ELF-1 (cell line): ENCODE measurements around the gene RASA3.
"Not testable (repeated sequence)": the region's sequence is repeated elsewhere in the genome, so short reads cannot be mapped to it uniquely, and the experiment has no call there.

ENCODE experiments used
- DNase-seq: peaks from one replicate; pipeline ENCODE4 v3.0.0-alpha.2; 2016; ENCODE audit warnings: low read depth, low spot score

RASA3 gene

DNA sequence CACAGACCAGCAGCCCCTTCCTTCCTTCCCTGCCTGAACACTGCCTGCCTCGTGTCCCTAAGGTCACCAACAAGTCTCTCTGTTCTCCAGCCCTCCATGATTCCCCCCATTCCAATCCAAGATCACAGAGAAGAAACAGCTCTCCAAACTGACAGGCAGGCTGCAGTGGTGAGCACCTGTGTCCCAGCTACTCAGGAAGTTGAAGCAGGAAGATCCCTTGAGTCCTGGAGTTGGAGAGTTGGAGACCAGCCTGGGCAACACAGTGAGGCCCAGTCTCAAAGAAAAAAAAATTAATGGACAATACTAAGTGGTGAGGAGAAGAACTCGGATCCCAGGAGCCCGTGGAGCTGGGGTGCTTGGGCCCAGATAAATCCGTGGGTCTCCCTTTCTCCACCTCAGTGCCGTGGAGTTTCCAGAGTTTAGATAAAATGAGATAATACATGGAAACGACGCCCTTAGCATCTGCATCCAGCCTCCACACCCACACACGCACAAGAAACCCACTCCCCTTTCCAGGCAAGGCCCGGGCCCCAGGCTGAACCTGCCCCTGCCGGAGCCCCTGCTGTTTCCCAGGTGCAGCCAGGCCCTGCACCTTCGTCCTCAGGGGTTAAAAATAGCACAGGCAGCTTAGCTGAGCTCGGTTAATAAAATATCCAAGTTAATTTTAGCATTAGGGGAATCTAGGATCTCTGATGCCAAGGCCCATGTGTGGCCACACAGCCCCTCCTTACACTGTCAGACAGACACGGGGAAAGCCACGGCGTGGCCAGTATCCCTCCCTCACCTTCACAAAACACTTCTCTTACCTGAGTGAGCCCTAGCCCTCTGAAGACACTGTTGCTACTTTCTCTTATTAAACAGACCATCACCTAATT lies 4.7 kb downstream of the RASA3 start:
- no peak for DNase-seq

DNA sequence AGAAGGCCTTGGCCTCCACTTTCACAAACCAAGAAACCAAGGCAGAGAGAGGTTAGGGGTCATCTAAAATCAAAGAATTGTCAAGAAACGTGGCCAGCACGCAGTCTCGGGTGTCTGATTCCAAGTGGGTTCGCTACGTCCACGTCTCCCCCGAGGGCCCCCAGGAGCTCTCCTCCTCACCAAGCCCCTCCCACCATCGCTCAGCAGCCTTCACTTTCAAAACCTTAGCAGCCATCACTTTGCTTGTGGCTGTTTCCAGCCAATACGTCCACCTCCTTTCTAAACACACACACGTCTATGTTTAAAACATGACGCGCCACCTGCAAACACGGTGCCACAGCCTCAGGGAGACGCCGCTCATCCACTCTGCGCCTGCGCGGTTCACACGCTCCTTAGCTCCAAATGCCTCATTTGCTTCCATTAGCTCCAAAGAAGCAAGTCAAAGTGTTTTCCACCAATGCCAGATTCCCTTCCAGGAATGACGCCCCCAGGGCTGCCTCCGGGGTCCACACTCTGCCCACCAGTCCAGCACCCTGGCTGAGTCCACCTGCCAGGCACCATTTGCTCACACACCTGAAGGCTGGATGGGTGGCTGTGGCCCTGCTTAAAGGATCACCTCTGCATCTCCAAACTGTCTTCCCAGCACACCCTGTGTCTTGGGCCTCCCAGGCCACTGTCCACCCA lies 5.5 kb downstream of the RASA3 start:
- no peak for DNase-seq

DNA sequence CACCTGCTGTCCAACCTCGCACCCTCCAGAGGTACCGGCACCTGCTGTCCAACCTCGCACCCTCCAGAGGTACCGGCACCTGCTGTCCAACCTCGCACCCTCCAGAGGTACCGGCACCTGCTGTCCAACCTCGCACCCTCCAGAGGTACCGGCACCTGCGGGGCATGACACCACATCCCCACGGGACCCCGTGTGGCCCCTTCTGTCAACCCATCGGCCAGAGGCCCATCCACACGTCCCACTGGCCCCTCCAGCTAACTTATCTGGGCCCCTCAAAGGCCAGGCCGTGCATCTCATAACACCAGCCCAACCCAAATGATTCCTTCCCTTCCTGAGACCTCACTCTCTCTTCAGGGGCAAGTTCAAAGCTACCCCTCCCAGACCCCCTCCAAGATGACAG lies 6.3 kb downstream of the RASA3 start:
- DNase-seq, result not testable (repeated sequence)

DNA sequence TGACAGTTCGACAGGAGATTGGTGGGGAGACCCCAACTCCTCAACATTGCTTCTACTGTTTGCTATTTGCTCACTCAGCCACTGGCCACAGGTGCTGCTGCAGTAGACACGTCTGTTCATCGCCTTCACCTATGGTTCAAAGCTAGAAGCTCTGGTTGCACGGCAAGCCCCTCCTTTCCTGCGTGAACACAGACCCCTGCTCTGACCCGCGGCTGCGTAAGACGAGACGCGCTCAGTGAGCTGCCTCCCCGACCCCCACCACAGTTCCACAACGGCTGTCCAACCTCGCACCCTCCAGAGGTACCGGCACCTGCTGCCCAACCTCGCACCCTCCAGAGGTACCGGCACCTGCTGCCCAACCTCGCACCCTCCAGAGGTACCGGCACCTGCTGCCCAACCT lies 6.8 kb downstream of the RASA3 start:
- DNase-seq, result no peak

DNA sequence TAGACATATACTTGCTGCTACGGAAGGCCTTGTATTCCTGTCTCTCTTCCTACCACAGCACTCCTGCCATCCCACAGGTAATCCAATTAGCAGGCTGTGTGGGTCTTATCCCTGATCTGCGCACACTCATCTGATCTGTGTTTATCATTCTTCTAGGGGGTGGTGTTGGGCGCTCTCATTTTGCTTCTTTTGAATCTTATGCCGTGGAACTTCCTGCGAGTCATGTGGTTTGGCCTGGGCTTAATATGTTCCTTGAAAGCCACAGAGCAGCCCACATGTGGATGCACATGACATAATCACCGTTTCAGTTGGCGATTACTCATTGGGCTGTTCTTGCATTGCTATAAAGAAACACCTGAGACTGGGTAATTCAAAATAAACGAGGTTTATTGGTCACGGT lies 7.5 kb downstream of the RASA3 start:
- DNase-seq, result no peak

DNA sequence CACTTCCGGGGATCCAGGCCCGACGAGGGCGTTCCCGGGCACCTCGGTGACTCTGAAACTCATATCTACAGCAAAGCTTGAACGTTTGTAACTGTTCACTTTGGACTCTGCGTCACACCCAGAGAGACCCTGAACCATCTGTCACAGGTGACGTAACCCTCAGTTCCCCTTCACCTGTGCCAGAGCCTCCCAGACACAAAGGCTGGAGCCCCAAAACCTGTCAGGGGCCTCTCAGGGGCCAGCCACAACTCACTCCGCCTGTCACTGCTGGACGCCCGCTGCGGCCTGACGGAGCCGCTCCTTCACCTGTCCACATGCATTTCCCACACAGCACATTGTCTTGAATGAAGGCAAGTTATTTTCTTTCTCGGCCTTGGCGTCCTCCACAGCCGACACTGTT lies 8.0 kb downstream of the RASA3 start:
- DNase-seq, result no peak

DNA sequence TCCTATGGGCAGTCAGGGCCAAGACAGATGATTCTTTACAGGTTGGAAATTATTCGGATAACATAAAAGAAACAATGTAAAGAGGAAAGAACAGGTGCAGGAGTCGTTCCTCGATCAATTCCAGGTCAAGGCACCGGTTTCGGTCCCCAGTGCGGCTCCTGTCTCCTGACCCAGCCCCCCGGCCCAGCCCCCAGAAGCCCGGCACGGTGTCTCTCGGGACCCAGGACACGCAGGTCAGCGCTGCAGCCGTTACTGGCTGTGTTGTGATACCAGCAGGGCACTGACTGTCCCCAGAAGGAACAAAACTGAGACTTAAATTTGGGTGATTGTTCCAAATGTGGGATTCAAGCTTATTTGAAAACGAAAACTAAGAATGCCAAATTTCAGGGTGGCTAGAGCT lies 8.5 kb downstream of the RASA3 start:
- no peak for DNase-seq

DNA sequence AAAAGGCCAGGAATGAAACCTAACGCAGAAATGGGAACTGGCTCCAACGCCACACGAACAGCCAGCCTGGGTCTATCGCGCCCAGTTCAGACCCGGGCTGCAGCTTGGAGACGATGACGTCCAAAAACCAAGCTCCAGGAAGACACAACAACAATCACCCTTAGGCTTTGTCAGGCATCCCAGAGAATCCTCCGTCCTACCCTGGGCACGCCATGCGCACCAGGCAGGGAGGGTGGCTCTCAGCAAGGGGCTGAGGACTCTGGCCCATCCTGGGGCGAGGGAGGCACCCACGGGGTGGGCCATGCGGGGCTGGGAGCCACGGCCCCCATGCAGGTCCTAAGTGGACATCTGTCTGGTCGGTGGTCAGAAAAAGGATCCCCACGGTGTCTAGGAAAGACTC lies 9.0 kb downstream of the RASA3 start:
- DNase-seq, result no peak

DNA sequence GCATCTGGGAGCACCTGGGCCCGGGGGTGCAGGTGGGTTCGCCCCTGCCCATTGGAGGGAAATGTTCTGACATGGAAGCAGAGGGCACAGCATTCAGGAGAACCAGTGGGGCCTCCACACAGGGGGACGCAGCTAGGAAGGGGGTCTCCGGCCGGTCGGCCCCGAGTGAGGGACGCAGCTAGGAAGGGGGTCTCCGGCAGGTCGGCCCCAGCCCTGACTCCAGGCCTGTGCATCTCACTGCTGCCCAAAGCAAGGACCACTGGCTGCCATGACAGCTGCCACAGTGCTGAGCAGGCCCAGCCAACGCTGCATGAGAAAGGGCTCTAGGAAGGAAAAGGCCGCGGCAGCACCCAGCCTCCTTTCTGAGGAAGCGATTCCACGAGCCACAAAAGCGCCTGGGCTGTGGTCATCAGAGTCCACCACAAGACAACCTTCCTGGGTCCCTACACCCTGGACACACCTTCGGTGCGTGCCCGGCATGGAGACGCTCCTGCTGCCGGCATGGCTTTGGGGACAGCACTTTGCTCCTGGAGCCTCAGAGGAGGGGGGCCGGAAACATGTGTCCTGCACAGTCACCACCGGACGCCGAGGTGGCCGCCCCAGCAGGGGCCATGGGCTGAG lies 9.7 kb downstream of the RASA3 start:
- DNase-seq, result no peak

DNA sequence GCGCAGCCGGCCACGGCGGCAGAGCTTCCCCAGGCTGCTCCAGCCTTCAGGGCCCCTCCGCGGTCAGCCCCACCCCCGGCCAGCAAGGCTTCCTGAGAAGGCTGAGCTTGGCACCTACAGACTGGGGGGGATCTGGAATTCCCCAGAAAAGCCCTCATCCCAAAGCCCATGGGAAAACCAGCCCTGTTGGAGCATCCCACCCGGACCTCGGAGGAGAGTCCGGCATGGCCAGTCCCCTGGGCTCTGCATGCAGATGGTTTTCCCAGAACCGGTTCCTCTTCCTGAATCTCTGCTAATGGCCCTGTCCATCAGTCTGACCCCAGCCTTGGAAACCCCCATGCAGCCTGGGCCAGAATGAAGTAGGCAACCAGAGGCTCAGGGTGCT lies 10.3 kb downstream of the RASA3 start:
- no peak for DNase-seq

DNA sequence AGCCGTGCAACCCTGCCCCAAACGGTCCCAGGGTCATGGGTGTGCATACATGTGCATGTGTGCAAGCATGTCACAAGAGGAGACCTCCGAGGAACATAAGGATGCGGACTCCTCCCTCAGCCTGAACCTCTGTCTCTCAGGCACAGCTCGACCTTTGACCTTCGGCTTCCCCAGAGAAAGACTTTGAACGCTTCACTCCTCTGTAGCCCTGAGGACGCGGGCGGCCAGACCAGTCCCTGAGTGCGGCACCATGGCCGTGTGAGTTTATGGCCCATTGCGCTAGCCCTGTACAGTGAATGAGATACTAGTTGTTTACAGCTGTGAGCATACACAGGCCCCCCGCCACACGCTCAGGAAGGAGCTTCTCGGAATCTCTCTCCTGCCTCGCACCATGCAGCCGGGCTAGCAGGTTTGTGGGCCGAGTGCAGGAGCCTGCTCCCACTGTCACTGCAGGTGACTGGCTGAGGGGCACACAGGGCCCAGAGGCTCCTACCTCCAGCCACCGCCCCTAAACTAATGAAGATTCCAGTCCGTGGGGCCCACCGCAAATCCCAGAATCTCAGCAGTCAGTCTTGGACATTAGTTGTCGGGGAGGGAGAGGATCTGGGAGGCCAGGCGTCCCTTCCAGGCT lies 10.8 kb downstream of the RASA3 start:
- peak; percentile 75 for DNase-seq

DNA sequence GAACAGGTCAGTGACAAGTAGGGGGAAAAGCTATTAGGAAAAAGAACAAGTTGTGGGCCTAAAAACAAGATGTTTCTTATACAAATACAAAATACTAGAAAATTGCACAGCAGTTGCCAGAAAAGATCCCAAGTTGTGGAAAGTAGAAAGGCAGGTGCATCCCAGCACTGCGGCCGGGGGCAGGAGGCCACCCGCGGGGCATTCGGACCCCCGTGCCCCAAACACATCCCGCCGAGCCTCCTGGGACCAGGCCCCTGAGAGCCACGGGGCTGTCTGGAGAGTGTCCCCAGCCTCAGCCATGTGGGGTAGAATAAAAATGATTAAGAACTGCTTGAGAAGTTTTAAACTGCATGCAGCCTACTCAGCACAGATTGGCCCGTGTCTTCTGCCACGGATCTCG lies 11.4 kb downstream of the RASA3 start:
- DNase-seq, result no peak

DNA sequence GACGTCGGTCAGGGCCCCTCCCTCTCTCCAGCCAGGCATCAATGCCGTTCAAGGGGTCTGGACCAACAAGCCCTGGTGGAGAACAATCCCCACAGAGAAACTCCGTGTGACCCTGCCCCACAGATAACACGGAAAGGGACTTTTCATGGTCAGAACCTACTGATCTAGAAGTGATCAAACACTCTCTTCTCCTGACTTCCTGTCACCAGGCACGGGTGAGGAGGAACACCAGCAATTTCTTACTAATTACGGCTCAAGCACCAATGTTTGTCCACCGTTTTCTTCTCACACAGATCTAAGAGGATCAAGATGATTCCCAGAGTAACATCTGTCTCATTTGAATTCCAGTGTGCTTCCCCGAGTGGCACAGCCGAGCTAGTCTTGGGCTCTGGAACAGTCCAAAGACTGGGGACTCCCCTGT lies 11.8 kb downstream of the RASA3 start:
- peak; percentile 39 for DNase-seq

DNA sequence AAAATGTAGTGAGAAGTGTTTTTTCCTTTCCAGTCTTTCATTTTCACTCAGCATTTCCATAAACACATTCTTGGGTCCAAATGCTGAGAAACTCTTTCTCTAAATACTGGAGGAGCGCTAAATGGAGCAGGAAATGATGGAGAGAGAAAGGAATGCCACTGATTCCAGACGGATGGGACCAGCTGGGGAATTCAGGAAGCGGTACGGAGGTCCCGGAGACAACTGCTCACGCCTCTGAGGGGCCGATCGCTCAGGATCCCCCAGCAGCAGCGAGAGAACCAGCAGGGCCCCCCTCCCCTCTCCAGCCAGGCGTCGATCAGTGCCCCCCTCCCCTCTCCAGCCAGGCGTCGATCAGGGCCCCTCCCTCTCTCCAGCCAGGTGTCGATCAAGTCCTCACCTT lies 13.2 kb downstream of the RASA3 start:
- peak; percentile 80 for DNase-seq

DNA sequence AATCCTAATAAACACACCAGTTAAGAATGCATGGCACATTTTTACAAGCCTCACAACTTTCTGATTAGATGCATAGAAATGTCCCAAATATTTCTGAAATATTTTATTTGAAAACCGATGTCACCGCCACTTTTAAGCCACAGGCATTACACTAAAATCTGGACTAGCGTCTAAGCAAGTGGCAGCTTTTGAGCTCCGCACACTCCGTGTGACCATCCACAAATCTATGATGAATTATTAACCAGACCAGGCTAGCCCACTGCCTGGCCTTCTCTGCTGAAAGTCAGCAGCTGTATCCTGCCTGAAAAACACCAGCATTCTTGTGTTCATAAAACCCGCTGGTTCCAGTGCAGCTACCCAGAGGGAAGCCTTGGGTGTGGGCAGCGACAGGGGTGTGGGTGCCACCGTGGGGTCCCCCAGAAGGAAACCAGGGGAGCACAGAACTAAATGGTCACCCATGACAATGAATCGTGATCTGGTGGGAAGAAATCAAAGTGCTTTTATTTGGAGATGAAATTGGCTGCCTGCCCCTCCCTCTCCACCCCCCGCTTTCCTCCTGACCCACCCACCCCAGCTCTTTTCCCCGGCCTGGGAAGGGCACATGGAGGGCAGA lies 13.8 kb downstream of the RASA3 start:
- no peak for DNase-seq

DNA sequence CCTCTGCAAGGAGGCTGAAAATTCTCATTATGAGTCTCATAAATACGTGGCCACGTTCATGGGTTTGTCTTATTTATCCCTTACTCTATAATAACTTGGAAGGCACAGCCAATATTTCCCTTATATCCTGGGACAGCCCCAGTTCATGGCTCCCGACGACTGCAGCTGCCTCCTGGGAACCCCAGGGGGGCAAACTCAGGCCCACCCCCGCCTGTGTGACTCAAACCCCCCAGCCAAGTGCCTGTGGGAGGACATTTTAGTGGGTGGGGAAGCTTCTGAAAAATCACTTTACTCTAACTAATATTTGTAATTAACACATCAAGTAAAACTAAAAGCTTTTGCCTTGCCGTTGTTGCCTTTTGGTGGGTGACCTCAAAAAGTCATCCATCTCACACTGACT lies 14.3 kb downstream of the RASA3 start:
- DNase-seq, result no peak

DNA sequence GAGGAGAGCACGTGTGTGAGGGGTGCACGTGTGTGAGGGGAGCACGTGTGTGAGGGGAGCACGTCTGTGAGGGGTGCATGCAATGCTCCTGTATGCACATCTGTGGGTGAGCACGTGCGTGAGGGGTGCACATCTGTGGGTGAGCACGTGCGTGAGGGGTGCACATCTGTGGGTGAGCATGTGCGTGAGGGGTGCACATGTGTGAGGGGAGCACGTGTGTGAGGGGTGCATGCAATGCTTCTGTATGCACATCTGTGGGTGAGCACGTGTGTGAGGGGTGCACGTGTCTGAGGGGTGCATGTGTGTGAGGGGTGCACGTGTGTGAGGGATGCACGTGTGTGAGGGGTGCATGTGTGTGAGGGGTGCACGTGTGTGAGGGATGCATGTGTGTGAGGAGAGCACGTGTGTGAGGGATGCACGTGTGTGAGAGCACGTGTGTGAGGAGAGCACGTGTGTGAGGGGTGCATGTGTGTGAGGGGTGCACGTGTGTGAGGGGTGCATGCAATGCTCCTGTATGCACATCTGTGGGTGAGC lies 15.0 kb downstream of the RASA3 start:
- DNase-seq, result not testable (repeated sequence)

DNA sequence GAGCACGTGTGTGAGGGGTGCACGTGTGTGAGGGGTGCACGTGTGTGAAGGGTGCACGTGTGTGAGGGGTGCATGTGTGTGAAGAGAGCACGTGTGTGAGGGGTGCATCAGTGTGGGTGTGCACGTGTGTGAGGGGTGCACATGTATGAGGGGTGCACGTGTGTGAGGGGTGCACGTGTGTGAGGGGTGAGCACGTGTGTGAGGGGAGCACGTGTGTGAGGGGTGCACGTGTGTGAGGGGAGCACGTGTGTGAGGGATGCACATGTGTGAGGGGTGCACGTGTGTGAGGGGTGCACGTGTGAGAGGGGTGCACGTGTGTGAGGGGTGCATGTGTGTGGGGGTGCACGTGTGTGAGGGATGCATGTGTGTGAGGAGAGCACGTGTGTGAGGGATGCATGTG lies 15.7 kb downstream of the RASA3 start:
- no peak for DNase-seq

DNA sequence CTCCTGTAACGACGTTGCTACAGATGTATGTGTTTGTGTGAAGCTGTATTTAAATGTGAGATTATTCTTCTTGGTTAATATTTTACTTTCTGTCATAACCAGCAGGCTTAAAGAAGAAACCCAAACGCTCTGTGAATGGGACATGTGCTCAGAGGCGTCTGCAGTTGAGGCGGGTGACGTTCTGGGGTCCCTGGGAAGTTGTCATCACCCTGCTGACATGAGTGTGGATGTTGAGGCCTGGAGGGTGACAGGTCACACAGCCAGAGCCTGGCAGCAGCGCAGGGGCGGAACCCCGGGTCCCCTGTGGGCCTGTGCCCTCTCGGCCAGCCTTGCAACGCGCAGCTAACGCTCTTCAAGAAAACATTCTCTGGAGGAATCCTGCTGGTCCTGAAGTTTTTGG lies 16.6 kb downstream of the RASA3 start:
- DNase-seq, result no peak

DNA sequence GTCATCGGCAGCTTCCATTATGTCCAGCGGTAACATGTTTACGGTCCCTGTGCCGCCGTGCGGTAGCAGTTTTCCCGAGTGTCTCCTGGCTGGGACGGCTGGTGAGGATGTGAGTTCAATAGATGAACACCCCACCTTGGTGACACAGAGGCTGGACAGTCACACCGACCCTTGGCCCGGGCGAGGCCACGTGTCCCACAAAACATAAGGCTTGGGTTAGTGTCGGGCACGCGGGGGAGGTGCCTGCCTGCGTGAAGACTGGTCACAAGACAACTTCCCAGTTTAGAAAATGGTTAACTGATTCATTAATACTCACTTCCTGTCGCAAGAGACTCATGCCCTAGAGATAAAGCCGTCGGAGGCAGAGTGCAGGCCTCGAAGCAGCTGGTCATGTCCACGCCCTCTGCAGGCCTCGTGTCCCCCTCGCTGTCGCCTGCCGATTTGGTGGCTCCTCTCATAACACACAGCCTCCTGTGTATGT lies 17.2 kb downstream of the RASA3 start:
- DNase-seq, result no peak

DNA sequence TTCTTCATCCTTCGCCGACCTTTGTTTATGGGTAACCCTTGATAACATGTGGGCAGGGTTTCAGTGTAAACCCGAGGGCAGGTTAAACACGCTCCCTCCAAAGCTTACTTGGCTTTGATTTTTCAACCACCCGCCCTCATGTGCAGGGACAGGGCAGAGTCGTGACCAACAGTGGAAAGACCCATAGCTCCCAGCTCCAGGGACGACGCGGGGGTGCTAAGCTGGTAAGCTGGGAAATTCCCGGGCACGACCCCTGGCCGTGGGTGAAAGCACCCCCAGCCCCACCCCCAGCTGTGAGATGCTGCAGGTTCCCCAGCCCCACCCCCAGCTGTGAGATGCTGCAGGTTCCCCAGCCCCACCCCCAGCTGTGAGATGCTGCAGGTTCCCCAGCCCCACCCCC lies 17.8 kb downstream of the RASA3 start:
- DNase-seq, result not testable (repeated sequence)
